ENCODE measurements around the gene CHST3. TPM values are rescaled to one million over a fixed set of nuclear protein-coding genes. Genes with fewer than 3 reads are reported as not detected.
A peak's percentile ranks its signal among the peaks of the same experiment; 100 is the strongest.
"Not testable (repeated sequence)": the region's sequence is repeated elsewhere in the genome, so short reads cannot be mapped to it uniquely, and the experiment has no call there.

Gene CHST3
- total RNA-seq, 2 experiments from 2014 or later: 0.84 to 0.87 TPM

GRCh38 chr10:72031706-72032105 lies 67.5 kb downstream of the CHST3 start:
- H3K4me1 Mint-ChIP-seq: peaks cover 3% of the 10 kb centered on the region
- no peaks in the 10 kb centered on the region for H3K36me3 Mint-ChIP-seq
- no peak overlapping the region for H3K4me3 Mint-ChIP-seq
- H3K27ac Mint-ChIP-seq: no peak overlapping the region
- DNase-seq: no peak
- no peaks in the 10 kb centered on the region for H3K27me3 Mint-ChIP-seq
- H3K9me3 Mint-ChIP-seq: no peaks in the 10 kb centered on the region

- not testable (repeated sequence) for H3K27me3 Mint-ChIP-seq, H3K4me3 Mint-ChIP-seq, H3K4me1 Mint-ChIP-seq
These were observed 68.4 kb downstream of the CHST3 start for GRCh38 chr10:72032409-72033162.

GRCh38 chr10:72034040-72034499 lies 69.9 kb downstream of the CHST3 start:
- Mint-ChIP-seq H3K4me3 (no peak overlapping the region), H3K27ac (no peak overlapping the region), H3K36me3 (no peaks in the 10 kb centered on the region), H3K9me3 (no peaks in the 10 kb centered on the region), H3K4me1 (no peaks in the 10 kb centered on the region), H3K27me3 (no peaks in the 10 kb centered on the region)
- no peak for DNase-seq

More at GRCh38 chr10:72032409-72033162, 68.4 kb downstream of the CHST3 start:
- H3K27ac Mint-ChIP-seq, H3K36me3 Mint-ChIP-seq, DNase-seq, H3K9me3 Mint-ChIP-seq: not testable (repeated sequence)

DNA sequence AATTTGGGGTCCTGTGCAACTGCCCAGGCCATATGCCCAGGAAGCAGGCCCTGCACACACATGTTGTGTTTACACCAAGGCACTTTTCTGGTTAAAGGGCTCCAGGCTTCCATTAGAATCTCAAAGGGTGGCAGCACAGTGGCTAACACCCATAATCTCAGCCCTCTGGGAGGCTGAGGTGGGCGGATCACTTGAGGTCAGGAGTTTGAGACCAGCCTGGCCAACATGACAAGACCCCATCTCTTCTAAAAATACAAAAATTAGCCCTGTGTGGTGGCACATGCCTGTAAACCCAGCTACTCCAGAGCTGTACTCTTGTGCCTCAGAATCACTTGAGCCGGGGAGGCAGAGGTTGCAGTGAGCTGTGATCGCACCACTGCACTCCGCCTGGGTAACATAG lies 70.6 kb downstream of the CHST3 start:
- H3K27ac Mint-ChIP-seq: no peak overlapping the region
- no peaks in the 10 kb centered on the region for H3K36me3 Mint-ChIP-seq
- H3K4me1 Mint-ChIP-seq: no peaks in the 10 kb centered on the region
- no peaks in the 10 kb centered on the region for H3K27me3 Mint-ChIP-seq
- H3K4me3 Mint-ChIP-seq: no peak overlapping the region
- DNase-seq: no peak
- no peaks in the 10 kb centered on the region for H3K9me3 Mint-ChIP-seq

GRCh38 chr10:72035252-72035887 lies 71.2 kb downstream of the CHST3 start:
- H3K27ac Mint-ChIP-seq: no peak overlapping the region
- DNase-seq: no peak
- H3K9me3 Mint-ChIP-seq: no peaks in the 10 kb centered on the region
- no peaks in the 10 kb centered on the region for H3K27me3 Mint-ChIP-seq
- H3K4me3 Mint-ChIP-seq: no peak overlapping the region
- H3K36me3 Mint-ChIP-seq: no peaks in the 10 kb centered on the region
- no peaks in the 10 kb centered on the region for H3K4me1 Mint-ChIP-seq

GRCh38 chr10:72037266-72037665 lies 73.1 kb downstream of the CHST3 start:
- Mint-ChIP-seq H3K36me3 (no peaks in the 10 kb centered on the region), H3K4me1 (no peaks in the 10 kb centered on the region), H3K27me3 (no peaks in the 10 kb centered on the region), H3K27ac (no peak overlapping the region), H3K4me3 (no peak overlapping the region), H3K9me3 (no peaks in the 10 kb centered on the region)
- DNase-seq: no peak

- H3K27me3 Mint-ChIP-seq: no peaks in the 10 kb centered on the region
- H3K36me3 Mint-ChIP-seq: no peaks in the 10 kb centered on the region
- no peak overlapping the region for H3K27ac Mint-ChIP-seq
- DNase-seq: no peak
- H3K4me1 Mint-ChIP-seq: no peaks in the 10 kb centered on the region
- H3K9me3 Mint-ChIP-seq: no peaks in the 10 kb centered on the region
- H3K4me3 Mint-ChIP-seq: no peak overlapping the region
These were observed 73.6 kb downstream of the CHST3 start for GRCh38 chr10:72037811-72038210.

DNA sequence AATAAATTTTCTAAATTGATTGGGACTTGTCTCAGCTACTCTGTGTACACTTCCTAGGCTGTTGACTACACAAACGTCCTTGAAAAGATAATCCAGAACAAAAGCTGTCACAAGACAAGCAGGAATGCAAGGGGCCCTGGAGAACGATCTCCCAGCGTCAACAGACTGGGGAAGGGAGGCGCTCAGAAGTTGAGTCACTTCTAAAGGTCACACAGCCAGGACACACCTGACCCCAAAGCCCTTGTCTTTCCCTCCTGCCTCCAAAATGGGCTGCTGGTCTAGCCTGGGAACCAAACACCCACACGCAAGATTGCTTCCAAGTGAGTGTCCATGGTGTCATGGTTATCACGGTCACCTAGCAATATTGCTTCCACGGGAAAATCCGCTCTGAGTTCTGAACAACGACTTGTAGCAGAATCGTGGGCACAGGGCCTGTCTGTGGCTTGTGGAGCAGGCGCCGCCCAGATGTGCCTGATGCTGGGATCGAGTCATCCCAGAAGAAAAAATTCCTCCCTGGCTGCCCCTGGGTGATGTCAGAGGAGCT lies 74.3 kb downstream of the CHST3 start:
- DNase-seq: no peak
- H3K4me3 Mint-ChIP-seq: no peak overlapping the region
- no peaks in the 10 kb centered on the region for H3K36me3 Mint-ChIP-seq
- H3K9me3 Mint-ChIP-seq: no peaks in the 10 kb centered on the region
- no peaks in the 10 kb centered on the region for H3K27me3 Mint-ChIP-seq
- H3K27ac Mint-ChIP-seq: no peak overlapping the region
- H3K4me1 Mint-ChIP-seq: no peaks in the 10 kb centered on the region

DNA sequence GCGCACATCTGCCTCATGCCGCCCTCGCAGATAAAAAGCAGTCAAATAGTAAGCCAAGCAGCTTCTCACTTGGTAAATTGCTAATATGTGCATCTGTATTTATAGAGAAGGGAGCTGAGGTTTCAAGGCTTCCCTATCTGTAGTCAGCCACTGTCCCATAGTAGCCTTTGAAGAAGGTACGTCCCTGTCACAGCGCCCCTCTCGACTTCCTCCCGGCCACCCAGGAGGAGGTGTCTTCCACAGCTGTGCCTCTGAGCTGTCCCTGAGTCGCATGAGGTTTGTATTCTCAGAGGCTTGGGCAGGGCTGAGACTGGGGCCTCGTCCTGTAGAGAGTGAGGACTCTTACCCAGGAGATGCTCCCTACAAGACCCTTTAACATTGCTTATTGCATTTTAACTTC lies 75.2 kb downstream of the CHST3 start:
- no peaks in the 10 kb centered on the region for H3K9me3 Mint-ChIP-seq
- H3K4me3 Mint-ChIP-seq: no peak overlapping the region

DNA sequence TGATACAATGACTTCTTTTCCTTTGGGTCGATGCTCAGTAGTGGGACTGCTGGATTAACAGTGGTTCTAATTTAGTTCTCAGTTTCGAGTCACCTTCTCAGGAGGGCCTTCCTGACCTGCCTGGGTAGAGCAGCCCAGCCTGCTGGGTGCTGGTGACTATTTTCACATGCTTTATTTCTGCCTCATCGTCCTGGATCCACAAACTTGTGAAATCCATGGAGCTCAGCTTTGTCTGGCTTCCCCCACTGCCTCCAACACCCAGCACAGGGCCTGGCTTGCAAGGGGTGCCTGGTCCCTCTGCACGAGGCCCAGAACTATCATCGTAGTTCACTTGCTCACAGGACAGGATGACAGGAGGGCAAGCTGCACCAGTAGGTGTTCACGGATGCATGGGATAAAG lies 77.3 kb downstream of the CHST3 start:
- Mint-ChIP-seq H3K36me3 (no peaks in the 10 kb centered on the region), H3K27ac (no peak overlapping the region), H3K9me3 (no peaks in the 10 kb centered on the region), H3K4me3 (no peak overlapping the region), H3K27me3 (no peaks in the 10 kb centered on the region), H3K4me1 (no peaks in the 10 kb centered on the region)
- DNase-seq: no peak

More for the DNA sequence above, 75.2 kb downstream of the CHST3 start:
- Mint-ChIP-seq H3K4me1 (no peaks in the 10 kb centered on the region), H3K27me3 (no peaks in the 10 kb centered on the region), H3K36me3 (no peaks in the 10 kb centered on the region), H3K27ac (no peak overlapping the region)
- DNase-seq: no peak

GRCh38 chr10:72043016-72043834 lies 79.0 kb downstream of the CHST3 start:
- Mint-ChIP-seq H3K36me3 (no peaks in the 10 kb centered on the region), H3K4me3 (no peak overlapping the region), H3K27ac (no peak overlapping the region), H3K4me1 (peaks cover under 1% of the 10 kb centered on the region), H3K27me3 (no peaks in the 10 kb centered on the region), H3K9me3 (no peaks in the 10 kb centered on the region)
- DNase-seq: no peak

DNA sequence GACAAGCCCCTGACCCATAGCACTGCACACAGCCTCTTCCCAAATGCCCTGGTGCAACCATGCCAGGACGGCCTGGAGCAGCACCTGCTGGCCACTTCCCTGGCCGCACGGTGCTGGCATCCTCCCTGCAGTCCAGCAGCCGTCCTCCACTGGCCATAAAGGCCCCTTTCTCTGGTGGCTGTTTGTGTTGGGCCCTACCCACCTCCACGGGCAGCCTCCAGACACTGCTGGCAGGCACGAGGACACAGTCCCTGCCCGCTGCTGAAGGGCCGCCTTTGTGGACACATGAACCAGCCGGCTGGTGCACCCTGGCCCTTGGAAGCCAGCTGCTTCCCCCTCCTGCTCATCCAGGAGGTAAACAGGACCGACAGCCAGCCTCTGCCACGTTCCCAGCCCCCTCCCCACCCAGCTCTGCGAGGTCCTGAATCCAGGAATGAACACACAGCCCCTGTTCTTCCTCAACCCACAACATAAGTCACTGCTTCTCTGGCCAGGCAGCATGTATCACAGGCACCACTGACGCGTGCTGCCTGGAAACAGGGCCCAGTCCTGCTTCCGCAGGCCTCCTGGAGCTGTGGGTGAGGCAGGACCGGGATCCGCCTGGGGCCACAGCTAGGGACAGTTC lies 80.3 kb downstream of the CHST3 start:
- no peak for DNase-seq
- Mint-ChIP-seq H3K4me1 (peaks cover 6% of the 10 kb centered on the region), H3K27ac (no peak overlapping the region), H3K9me3 (peaks cover 3% of the 10 kb centered on the region), H3K27me3 (no peaks in the 10 kb centered on the region), H3K36me3 (no peaks in the 10 kb centered on the region), H3K4me3 (no peak overlapping the region)

- H3K27ac Mint-ChIP-seq: no peak overlapping the region
- DNase-seq: no peak
- H3K27me3 Mint-ChIP-seq: no peaks in the 10 kb centered on the region
- no peak overlapping the region for H3K4me3 Mint-ChIP-seq
- H3K36me3 Mint-ChIP-seq: no peaks in the 10 kb centered on the region
- peaks cover 15% of the 10 kb centered on the region for H3K4me1 Mint-ChIP-seq
- H3K9me3 Mint-ChIP-seq: peaks cover 4% of the 10 kb centered on the region
These were observed 81.4 kb downstream of the CHST3 start for GRCh38 chr10:72045586-72045985.

DNA sequence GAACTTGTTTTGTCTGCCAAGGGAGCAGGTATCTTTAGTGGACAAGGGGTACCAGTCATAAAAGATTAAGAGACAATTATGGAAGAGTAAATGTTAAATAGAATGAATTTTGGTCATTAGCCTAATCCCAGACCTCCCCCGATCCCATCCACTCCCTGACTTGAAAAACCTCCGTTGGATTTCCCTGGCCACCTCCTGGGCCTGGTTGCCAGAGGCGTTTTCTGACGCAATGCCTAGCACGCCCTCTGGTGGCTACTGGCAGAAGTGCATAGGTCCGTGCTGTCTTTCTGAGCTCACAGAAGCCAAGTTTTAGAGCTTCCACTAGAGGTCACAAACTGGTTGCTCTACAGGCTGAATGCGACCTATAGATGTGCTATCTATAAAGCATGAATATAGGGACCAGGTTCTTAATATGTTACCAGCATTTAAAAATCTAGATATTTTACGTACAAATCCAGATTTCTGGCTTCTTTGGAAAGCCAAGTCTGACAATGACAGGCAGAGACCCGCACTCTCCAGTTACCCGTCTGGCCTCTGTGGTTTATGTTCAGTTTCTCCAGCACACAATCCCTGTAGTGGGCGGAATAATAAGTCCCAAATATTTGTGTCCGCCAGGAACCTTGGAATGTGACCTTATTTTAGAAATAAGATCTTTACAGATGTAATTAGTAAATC lies 84.4 kb downstream of the CHST3 start:
- Mint-ChIP-seq H3K27me3 (no peaks in the 10 kb centered on the region), H3K4me1 (peaks cover 17% of the 10 kb centered on the region), H3K36me3 (no peaks in the 10 kb centered on the region), H3K27ac (peak overlapping the region; percentile 47), H3K9me3 (peaks cover 4% of the 10 kb centered on the region), H3K4me3 (no peak overlapping the region)
- DNase-seq: peak; percentile 81

All from activated naive CD8-positive, alpha-beta T cell treated with anti-CD3 and anti-CD28 coated beads for 36 hours (primary cell).